ENCODE data around the gene DVL3. TPM values are rescaled to one million over a fixed set of nuclear protein-coding genes. Genes with fewer than 3 reads are reported as not detected.
A peak's percentile ranks its signal among the peaks of the same experiment; 100 is the strongest.
"Not testable (repeated sequence)": the region's sequence is repeated elsewhere in the genome, so short reads cannot be mapped to it uniquely, and the experiment has no call there.

Gene DVL3
- total and polyA plus RNA-seq, 12 donors: 37.5 to 81.7 (median 63.5) TPM

DNA sequence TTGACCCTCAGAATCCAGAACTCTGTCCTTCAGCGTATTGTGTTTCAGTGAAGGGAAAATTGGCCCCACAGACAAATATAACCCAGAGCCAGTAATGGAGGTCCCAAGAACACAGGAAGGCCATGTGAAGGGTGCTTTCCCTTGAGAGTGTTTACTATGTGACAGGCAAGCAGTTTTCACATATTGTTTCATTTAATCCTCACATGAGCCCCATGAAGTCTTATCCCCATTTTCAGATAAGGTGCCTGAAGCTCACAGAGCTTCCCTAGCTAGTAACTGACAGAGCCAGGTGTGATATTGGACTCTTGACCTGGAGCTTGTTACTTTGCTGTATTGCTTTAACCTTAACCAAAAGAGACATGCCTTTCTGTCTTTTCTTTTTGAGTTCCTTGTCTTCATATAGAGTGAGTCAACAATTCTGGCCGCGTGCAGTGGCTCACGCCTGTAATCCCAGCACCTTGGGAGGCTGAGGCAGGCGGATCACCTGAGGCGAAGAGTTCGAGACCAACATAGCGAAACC lies 9.4 kb upstream of the DVL3 start:
- peaks cover 0 to 10% (median 0%) of the 10 kb centered on the region in 9 donors for H3K4me1 ChIP-seq
- H3K36me3 ChIP-seq: peaks cover 11 to 60% (median 52%) of the 10 kb centered on the region in 9 donors
- TF ChIP-seq, protein P1, sequence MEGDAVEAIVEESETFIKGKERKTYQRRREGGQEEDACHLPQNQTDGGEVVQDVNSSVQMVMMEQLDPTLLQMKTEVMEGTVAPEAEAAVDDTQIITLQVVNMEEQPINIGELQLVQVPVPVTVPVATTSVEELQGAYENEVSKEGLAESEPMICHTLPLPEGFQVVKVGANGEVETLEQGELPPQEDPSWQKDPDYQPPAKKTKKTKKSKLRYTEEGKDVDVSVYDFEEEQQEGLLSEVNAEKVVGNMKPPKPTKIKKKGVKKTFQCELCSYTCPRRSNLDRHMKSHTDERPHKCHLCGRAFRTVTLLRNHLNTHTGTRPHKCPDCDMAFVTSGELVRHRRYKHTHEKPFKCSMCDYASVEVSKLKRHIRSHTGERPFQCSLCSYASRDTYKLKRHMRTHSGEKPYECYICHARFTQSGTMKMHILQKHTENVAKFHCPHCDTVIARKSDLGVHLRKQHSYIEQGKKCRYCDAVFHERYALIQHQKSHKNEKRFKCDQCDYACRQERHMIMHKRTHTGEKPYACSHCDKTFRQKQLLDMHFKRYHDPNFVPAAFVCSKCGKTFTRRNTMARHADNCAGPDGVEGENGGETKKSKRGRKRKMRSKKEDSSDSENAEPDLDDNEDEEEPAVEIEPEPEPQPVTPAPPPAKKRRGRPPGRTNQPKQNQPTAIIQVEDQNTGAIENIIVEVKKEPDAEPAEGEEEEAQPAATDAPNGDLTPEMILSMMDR (IDR thresholded peaks at IDR 0.05): no peak
- no peaks in the 10 kb centered on the region for H3K27me3 ChIP-seq
- 85 to 88% methylated on average over 8 of the region's 8 CpGs for WGBS, 2 donors
- peak overlapping the region in 1 of 10 donors; percentile 25 for H3K27ac ChIP-seq
- H3K4me3 ChIP-seq: no peak overlapping the region
- no peaks in the 10 kb centered on the region for H3K9me3 ChIP-seq
- no peak for ATAC-seq
- intact Hi-C loops (cut with DNase I): loop anchor here in 6 of 10 donors (5.0 to 10.0 kb wide), 4 partner anchors 41 to 241 kb away; partner anchors contain the start of genes ALG3 (in 5 of the 6), EEF1AKMT4 (in 5 of the 6) and ABCF3 (in 2 of the 6)
- DNase-seq: no peak

- intact Hi-C loops (cut with DNase I): loop anchor here in 6 of 10 donors (5.0 to 10.0 kb wide), 4 partner anchors 39 to 243 kb away; partner anchors contain the start of genes ALG3 (in 5 of the 6), EEF1AKMT4 (in 5 of the 6) and ABCF3 (in 2 of the 6)
- WGBS, 2 donors: 69 to 78% methylated on average over 3 of the region's 3 CpGs
- H3K9me3 ChIP-seq: no peaks in the 10 kb centered on the region
- no peak overlapping the region for H3K27ac ChIP-seq
- no peak for ATAC-seq
- DNase-seq: no peak
- peaks cover 4 to 37% (median 30%) of the 10 kb centered on the region in 9 donors for H3K36me3 ChIP-seq
- peaks cover 0 to 10% (median 0%) of the 10 kb centered on the region in 9 donors for H3K4me1 ChIP-seq
- no peaks in the 10 kb centered on the region for H3K27me3 ChIP-seq
- TF ChIP-seq, protein P1 (IDR thresholded peaks at IDR 0.05): no peak
- no peak overlapping the region for H3K4me3 ChIP-seq
Observed at GRCh38 chr3:184148076-184148475, 7.1 kb upstream of the DVL3 start.

GRCh38 chr3:184149123-184149522 lies 6.1 kb upstream of the DVL3 start:
- Histone ChIP-seq H3K27ac (no peak overlapping the region), H3K4me3 (no peak overlapping the region), H3K4me1 (peaks cover 0 to 20% (median 5%) of the 10 kb centered on the region in 9 donors), H3K36me3 (peaks cover 0 to 27% (median 19%) of the 10 kb centered on the region in 9 donors), H3K9me3 (no peaks in the 10 kb centered on the region), H3K27me3 (no peaks in the 10 kb centered on the region)
- DNase-seq (no peak), ATAC-seq (no peak)
- intact Hi-C loops (cut with DNase I): loop anchor here in 6 of 10 donors (5.0 to 10.0 kb wide), 4 partner anchors 38 to 244 kb away; partner anchors contain the start of genes ALG3 (in 5 of the 6), EEF1AKMT4 (in 5 of the 6) and ABCF3 (in 2 of the 6)
- TF ChIP-seq, protein P1 (IDR thresholded peaks at IDR 0.05): no peak
- WGBS, 2 donors: 89 to 99% methylated on average over 6 of the region's 6 CpGs

DNA sequence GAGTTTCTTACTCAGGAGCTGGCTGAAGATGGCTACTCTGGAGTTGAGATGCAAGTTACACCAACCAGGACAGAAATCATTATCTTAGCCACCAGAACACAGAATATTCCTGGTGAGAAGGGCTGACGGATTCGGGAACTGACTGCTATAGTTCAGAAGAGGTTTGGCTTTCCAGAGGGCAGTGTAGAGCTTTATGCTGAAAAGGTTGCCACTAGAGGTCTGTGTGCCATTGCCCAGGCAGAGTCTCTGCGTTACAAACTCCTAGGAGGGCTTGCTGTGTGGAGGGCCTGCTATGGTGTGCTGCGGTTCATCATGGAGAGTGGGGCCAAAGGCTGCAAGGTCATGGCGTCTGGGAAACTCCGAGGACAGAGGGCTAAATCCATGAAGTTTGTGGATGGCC lies 5.4 kb upstream of the DVL3 start:
- DNase-seq, H3K9me3 ChIP-seq, H3K27ac ChIP-seq, H3K27me3 ChIP-seq, H3K4me3 ChIP-seq: not testable (repeated sequence)
- H3K4me1 ChIP-seq: peaks cover 0 to 23% (median 5%) of the 10 kb centered on the region in 9 donors
- H3K36me3 ChIP-seq: peaks cover 0 to 21% (median 14%) of the 10 kb centered on the region in 9 donors
- WGBS, 2 donors: 53 to 65% methylated on average over 6 of the region's 6 CpGs
- TF ChIP-seq, protein P1 (IDR thresholded peaks at IDR 0.05): peak in 5 of 9 donors; percentile 20 to 43 (median 38)
- peak in 4 of 8 donors; percentile 20 to 68 (median 58) for ATAC-seq
- intact Hi-C loops (cut with DNase I): loop anchor here in 7 of 10 donors (5.0 to 10.0 kb wide), 5 partner anchors 38 to 245 kb away; partner anchors contain the start of genes ALG3 (in 5 of the 7), EEF1AKMT4 (in 5 of the 7), ABCF3 (in 2 of the 7) and EIF4G1 (in 1 of the 7)

Measured in heart right ventricle (tissue), 16 donors.